GM18499 (cell line): ENCODE data around the gene PTGES2.
A peak's percentile ranks its signal among the peaks of the same experiment; 100 is the strongest.

Experiments used
- ATAC-seq: cut with Tn5 transposase; IDR thresholded peaks from one replicate; pipeline ENCODE4 v1.9.1; 2021; ENCODE audit warnings: moderate number of reproducible peaks; ENCODE audit not compliant: insufficient read depth, unreplicated experiment

The PTGES2 gene

GRCh38 chr9:128127568-128127989, at the start of gene PTGES2:
Gene PTGES2, minus strand, starts transcription at chr9:128127729. Its CDS starts 12 bp downstream, at chr9:128127717.
- ATAC-seq = peak; percentile 31

DNA sequence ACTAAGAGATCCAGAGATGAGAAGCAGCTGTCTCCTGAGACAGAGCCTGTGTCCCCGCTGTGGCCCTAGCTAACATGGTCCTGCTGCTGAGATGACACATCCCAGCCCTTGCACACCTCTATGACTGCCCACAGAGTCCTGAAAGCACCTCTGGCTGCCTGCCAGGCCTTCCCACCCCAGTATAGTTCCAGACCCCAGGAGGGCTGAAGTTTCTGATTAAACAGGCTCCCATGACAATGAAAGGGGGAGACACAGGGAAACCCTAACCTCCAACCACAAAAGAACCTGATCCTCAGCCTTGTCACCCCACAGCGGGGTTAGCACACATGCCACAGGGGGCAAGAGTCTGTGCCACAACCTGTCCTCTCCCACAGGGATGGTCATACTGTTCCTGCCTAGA, 48.2 kb upstream of the PTGES2 start:
- ATAC-seq = no peak

DNA sequence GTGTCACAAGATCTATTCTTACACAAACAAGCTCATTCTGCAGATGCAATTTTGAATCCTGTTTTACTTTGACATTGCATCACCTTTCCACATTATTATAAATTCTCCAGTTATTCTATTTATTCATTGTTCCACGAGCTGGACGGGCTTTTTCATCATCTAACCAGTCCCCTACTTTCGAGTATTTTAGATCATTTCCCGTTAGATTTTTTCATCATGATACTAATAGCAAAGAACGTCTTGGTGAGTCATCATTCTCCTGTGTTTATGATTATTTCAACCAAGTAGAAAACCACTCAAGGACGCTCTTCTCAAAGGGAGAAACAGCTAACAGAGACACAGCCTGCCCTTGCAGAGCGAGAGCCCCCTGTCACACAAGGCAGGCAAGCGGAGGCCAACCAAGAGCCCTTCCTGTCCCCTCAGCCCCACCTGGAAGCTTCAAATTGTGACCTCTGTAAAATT, 47.6 kb upstream of the PTGES2 start:
- ATAC-seq = no peak

GRCh38 chr9:128174062-128174461, 46.5 kb upstream of the PTGES2 start:
- no peak for ATAC-seq

DNA sequence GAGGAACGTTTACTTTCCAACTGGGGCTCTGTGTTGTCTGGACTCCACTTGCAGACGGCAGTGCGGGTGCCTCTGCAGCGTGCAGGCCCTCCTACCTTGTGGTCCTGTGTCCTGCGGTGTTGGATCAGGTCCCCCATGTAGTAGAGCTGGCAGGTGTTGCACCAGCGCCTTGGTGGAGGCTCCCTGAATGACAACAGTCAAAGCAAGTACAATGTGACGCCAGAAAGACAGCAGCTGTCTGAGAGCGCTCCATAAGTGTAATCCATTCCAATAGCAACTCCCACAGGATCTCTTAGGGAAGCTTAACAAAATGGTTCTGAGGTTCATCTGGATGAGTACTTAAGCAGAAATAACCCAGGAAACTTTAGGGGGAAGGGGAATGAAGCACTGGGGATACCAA, 42.4 kb upstream of the PTGES2 start:
- ATAC-seq = no peak

GRCh38 chr9:128169492-128169891, 42.0 kb upstream of the PTGES2 start:
- ATAC-seq = no peak

DNA sequence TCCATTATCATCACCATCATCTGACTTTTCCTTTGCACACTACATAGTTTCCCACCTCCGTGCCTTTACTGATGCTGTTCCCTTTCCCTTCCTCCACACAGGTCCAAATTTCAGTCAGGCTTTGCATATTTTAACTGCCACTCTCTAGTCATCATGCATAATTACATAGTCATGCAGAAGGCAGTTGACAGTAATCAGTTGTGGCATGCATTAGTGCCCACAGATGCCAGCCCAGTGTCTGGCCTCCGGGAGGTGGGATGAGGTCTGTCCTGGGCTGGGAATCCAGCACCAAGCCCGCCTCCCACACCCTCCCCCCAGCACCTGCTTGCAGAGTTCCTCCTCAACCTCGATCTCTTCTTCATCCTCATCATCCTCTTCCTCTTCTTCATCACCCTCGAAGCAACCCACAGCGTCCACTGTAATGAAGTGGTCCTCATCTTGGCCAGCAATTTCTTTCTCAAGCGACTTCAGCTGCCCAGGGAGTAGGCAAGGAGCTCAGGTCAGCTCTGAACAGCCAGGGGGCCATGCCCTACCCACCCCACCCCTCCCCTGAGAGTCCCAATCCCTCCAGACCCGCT, 41.3 kb upstream of the PTGES2 start:
- no peak for ATAC-seq

DNA sequence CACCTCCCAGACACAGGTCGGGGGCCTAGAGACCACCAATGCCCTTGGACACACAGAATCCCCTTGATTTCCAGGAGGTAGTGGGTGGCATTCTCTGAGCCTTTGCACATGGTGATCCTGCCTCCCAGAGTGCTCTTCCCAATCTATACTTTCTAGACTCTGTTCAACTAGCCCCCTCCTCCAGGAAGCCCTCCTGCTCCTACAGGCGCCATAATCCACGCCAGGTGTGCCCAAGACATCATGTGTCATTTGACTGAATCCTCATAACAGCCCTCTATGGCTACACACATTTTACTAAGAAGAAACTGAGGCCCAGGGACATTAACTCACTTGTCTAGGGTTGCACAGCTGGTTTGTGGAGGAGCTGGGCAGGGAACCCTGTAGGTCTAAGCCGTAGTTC, 39.7 kb upstream of the PTGES2 start:
- no peak for ATAC-seq

GRCh38 chr9:128166169-128166568, 38.6 kb upstream of the PTGES2 start:
- no peak for ATAC-seq

- ATAC-seq = no peak
Observed at GRCh38 chr9:128164307-128164885, 36.9 kb upstream of the PTGES2 start.

GRCh38 chr9:128163523-128164306, 36.2 kb upstream of the PTGES2 start:
- no peak for ATAC-seq

DNA sequence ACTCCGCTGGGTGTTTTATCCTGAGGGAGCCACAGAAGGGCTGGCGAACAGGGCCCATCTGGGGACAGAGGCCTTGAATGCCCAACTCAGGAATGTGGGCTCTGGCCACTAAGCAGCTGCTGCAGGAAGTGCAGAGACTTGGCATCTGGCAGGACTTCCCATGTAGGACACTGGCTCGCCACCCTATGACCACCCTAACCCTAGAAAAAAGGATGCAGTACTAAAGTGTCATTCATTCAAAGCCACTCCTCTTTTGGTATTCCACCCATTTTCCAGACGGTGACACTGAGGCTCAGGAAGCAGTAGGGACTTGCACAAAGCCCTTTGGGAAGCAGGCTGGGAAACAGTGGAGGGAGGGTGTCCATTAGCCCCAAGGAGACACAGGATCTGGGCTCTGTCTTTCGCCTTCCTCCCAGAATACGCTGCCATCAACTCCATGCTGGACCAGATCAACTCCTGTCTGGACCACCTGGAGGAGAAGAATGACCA, 35.5 kb upstream of the PTGES2 start:
- ATAC-seq = no peak

DNA sequence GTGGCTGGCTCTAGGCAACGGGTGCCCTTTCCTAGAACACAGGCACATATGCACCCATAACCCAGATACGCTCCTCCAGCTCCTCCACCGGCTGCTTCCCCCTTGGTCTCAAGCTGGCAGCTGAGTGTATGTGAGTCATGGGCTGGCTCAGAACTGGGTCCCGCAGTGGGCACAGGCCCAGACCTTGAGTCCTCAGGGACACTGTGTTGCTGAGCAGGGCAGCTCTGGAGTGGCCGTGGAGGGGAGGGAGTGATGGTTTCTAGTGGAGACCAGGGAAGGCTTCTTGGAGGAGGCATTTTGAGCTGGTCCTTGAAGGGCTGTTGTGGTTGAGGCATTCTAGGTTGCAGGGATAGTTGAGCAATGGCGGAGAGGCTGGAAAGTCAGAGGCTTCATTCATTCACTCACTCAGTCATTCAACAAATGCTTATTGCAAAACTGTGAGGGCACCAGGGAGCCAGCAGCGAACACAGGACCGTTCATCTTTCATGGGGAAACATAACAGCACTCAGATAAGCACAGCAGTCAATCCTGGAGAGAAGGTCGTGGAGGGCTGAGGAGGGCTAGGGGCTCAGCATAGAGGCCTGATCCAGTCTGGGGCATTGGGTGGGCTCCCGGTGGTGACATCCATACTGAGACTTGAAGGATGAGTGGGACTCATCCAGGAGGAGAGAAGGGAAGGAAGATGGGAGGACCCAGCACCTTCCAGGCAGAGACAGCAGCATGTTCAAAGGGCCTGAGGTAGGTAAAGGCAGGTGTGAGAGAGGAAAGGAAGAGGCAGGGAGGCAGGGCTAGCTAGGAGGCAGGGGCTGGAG, 34.9 kb upstream of the PTGES2 start:
- no peak for ATAC-seq

DNA sequence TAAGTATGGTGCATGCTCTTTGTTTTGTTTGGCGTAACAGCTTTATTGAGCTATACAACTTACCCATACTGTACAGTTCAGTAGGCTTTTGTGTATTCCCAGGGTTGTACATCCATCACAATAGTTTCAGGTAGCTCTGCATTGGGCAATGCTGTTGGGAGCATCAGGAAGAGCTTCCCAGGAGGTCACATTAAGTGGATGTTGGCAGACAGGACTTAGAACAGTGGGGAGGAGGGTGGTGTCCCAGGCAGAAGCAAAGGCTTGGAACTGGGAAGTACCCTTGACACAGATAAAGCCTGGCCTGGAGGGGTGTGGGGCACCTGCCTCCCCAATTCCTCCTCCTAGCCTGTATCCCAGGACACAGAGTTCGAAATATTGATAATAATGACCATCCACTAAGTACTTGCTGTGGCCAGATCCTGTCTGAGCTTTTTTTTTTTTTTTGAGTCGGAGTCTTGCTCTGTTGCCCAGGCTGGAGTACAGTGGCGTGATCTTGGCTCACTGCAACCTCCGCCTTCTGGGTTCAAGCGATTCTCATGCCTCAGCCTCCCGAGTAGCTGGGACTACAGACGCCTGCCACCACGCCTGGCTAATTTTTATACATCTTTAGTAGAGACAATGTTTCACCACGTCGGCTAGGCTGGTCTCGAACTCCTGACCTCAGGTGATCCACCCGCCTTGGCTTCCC, 33.8 kb upstream of the PTGES2 start:
- no peak for ATAC-seq

DNA sequence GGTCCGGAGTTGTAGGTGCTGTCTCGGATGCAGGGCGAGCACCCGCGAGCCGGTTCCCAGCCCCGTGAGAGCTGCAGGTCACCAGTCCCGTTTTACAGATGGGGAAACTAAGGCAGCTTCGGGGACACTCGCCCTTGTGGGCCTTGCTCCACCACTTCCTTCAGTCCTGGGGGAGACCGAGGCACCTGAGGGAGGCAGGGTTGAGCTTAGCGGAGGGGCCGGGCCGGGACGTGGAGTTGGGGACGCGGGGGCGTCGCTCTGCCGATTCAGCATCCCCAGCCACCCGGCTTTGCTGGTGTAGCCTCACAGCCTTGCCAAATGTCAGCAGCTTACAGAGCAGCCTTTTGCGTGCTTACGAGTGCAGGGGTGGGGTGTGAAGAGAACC, 33.1 kb upstream of the PTGES2 start:
- ATAC-seq = no peak

- no peak for ATAC-seq
Observed at GRCh38 chr9:128159784-128160602, 32.5 kb upstream of the PTGES2 start, which contains the start of gene BBLN. Gene BBLN, plus strand, starts transcription at chr9:128160265. Its CDS starts 143 bp downstream, at chr9:128160408.

GRCh38 chr9:128159522-128159783, 31.9 kb upstream of the PTGES2 start:
- no peak for ATAC-seq

DNA sequence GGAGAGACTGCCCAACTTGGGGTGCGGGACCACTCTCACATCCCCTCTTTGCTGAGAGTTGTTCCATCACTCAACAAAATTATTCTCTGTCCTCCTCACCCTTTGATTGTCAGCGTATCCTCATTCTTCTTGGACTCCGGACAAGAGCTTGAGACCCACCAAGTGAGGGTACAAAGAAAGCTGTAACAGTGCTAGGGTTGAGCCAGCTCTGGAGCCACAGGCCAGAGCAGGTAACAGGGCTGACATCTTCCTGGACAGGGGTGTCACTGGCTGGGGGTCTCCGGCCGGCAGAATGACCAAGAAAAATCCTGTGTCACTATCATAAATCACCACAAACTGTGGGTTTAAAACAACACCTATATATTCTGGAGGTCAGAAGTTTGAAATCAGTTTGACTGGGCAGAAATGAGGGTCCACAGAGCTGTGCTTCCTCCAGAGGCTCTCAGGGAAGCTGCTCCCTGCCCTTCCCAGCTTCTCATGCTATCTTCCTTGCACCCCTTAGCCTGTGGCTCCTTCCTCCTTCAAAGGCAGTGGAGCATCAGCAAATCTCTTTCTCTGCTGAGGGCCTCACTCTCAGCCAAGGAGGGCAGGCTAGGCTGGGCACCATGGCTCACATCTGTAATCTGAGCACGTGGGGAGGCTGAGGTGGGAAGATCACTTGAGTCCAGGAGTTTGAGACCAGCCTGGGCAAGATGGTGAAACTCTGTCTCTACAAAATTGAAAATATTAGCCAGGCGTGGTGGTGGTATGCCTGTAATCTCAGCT, 28.4 kb upstream of the PTGES2 start:
- no peak for ATAC-seq
